IMR-90 (cell line): ENCODE data around the gene MGLL. TPM values are rescaled to one million over a fixed set of nuclear protein-coding genes. Genes with fewer than 3 reads are reported as not detected.
A peak's percentile ranks its signal among the peaks of the same experiment; 100 is the strongest.

Experiments used
- ATAC-seq: fragments of 200-7000 bp; cut with Tn5 transposase; 2 replicates; pipeline ENCODE4 v1.9.1; 2020; ENCODE audit warnings: low read depth, mild to moderate bottlenecking, moderate library complexity
- BruUV-seq: library from RNA; stranded (reverse); fragments of 400-500 nt; replicated peaks from 2 replicates; lab custom pipeline; 2021; lab: Mats Ljungman, UMichigan
- CTCF ChIA-PET: fragments of 300-600 bp; formaldehyde crosslinking; extraction: SDS; loops from one replicate; lab custom pipeline; 2021; ENCODE audit warnings: antibody characterized with exemption; lab: Yijun Ruan, JAX
- POLR2A ChIA-PET: fragments of 300-600 bp; sonication (Branson Sonifier 250); formaldehyde crosslinking; loops from one replicate; lab custom pipeline; 2022; ENCODE audit warnings: antibody characterized with exemption; ENCODE audit not compliant: unreplicated experiment; lab: Charles Lee
- DNase-seq: peaks from one replicate; pipeline ENCODE4 v3.0.0; 2013
- H2AFZ ChIP-seq: replicated peaks from 2 replicates; pipeline ENCODE3; 2013; ENCODE audit warnings: low read length, mild to moderate bottlenecking; ENCODE audit not compliant: poor library complexity
- H2AK5ac ChIP-seq: 2 replicates; pipeline ENCODE4 v1.6.1; 2013; ENCODE audit warnings: low read depth, low read length, inconsistent platforms
- H2AK9ac ChIP-seq: replicated peaks from 2 replicates; pipeline ENCODE3; 2013; ENCODE audit warnings: mild to moderate bottlenecking, low read depth, low read length, moderate library complexity; ENCODE audit not compliant: poor library complexity
- H2BK120ac ChIP-seq: 2 replicates; pipeline ENCODE4 v1.6.1; 2013; ENCODE audit warnings: low read depth, low read length, inconsistent platforms
- H2BK15ac ChIP-seq: 3 replicates; pipeline ENCODE4 v1.6.1; 2013; ENCODE audit warnings: low read depth, low read length, inconsistent platforms
- H2BK20ac ChIP-seq: 2 replicates; pipeline ENCODE4 v1.6.1; 2013; ENCODE audit warnings: low read depth, mild to moderate bottlenecking, inconsistent platforms, low read length, moderate library complexity
- H2BK5ac ChIP-seq: 2 replicates; pipeline ENCODE4 v1.6.1; 2013; ENCODE audit warnings: mild to moderate bottlenecking, low read depth, low read length, inconsistent platforms; ENCODE audit not compliant: poor library complexity, severe bottlenecking
- H3K14ac ChIP-seq: replicated peaks from 2 replicates; pipeline ENCODE4 v1.6.1; 2013; ENCODE audit warnings: low read depth, low read length, inconsistent platforms
- H3K18ac ChIP-seq: 2 replicates; pipeline ENCODE4 v1.6.1; 2013; ENCODE audit warnings: low read depth, low read length, control low read depth
- H3K23ac ChIP-seq: 2 replicates; pipeline ENCODE4 v1.6.1; 2013; ENCODE audit warnings: low read depth, low read length, inconsistent platforms
- H3K27ac ChIP-seq: 2 replicates; pipeline ENCODE4 v1.5.1; 2013; ENCODE audit warnings: mild to moderate bottlenecking, control low read depth, low read length; ENCODE audit not compliant: insufficient read depth
- H3K27me3 ChIP-seq: 2 replicates; pipeline ENCODE4 v1.6.1; 2013; ENCODE audit warnings: low read length; ENCODE audit not compliant: control insufficient read depth, insufficient read depth
- H3K36me3 ChIP-seq: 2 replicates; pipeline ENCODE4 v1.6.1; 2013; ENCODE audit warnings: low read length, mixed read lengths; ENCODE audit not compliant: control insufficient read depth, insufficient read depth
- H3K4ac ChIP-seq: 2 replicates; pipeline ENCODE4 v1.6.1; 2013; ENCODE audit warnings: low read depth, low read length, inconsistent platforms
- H3K4me1 ChIP-seq: 2 replicates; pipeline ENCODE4 v1.6.1; 2013; ENCODE audit warnings: low read length, mixed read lengths; ENCODE audit not compliant: control insufficient read depth, insufficient read depth
- H3K4me2 ChIP-seq: 2 replicates; pipeline ENCODE4 v1.6.1; 2013; ENCODE audit warnings: low read depth, mild to moderate bottlenecking, control low read depth, low read length, moderate library complexity
- H3K4me3 ChIP-seq: 2 replicates; pipeline ENCODE4 v1.5.1; 2013; ENCODE audit warnings: low read depth, mild to moderate bottlenecking, control low read depth, low read length, moderate library complexity; ENCODE audit not compliant: insufficient read depth
- H3K56ac ChIP-seq: 2 replicates; pipeline ENCODE4 v1.6.1; 2013; ENCODE audit warnings: low read length, inconsistent platforms; ENCODE audit not compliant: insufficient read depth; ENCODE audit errors: extremely low read depth
- H3K79me1 ChIP-seq, 2 experiments: 2 replicates each; pipeline ENCODE4 v1.6.1; 2013; ENCODE audit warnings: low read length in 2 of 2, inconsistent platforms in 1 of 2, low read depth in 1 of 2
- H3K9ac ChIP-seq: 2 replicates; pipeline ENCODE4 v1.6.1; 2013; ENCODE audit warnings: low read depth, low read length, control low read depth
- H3K9me1 ChIP-seq: 2 replicates; pipeline ENCODE4 v1.6.1; 2013; ENCODE audit warnings: low read length, inconsistent platforms; ENCODE audit not compliant: insufficient read depth
- H3K9me3 ChIP-seq: 2 replicates; pipeline ENCODE4 v1.6.1; 2013; ENCODE audit warnings: low read length; ENCODE audit not compliant: control insufficient read depth, insufficient read depth
- H4K20me1 ChIP-seq: 2 replicates; pipeline ENCODE4 v1.6.1; 2013; ENCODE audit warnings: low read length, inconsistent platforms; ENCODE audit not compliant: insufficient read depth
- H4K5ac ChIP-seq: 2 replicates; pipeline ENCODE4 v1.6.1; 2013; ENCODE audit warnings: mild to moderate bottlenecking, low read depth, low read length, control low read depth
- H4K8ac ChIP-seq, 2 experiments: 2 replicates each; pipeline ENCODE4 v1.6.1; 2013; ENCODE audit warnings: low read depth in 2 of 2, low read length in 2 of 2, control low read depth in 1 of 2, inconsistent platforms in 1 of 2
- H4K91ac ChIP-seq: 2 replicates; pipeline ENCODE4 v1.6.1; 2013; ENCODE audit warnings: low read depth, low read length, inconsistent platforms; ENCODE audit not compliant: insufficient read depth
- BHLHE40 ChIP-seq: fragments of 150-350 bp; IDR thresholded peaks from 2 replicates; pipeline ENCODE4 v1.6.1; 2016; ENCODE audit warnings: mild to moderate bottlenecking, low read depth, low read length
- CEBPB ChIP-seq: IDR thresholded peaks from 2 replicates; pipeline ENCODE4 v1.6.1; 2012; ENCODE audit warnings: low read depth, low read length, improper control_type of control experiment
- FOS ChIP-seq: fragments of 150-350 bp; IDR thresholded peaks from 2 replicates; pipeline ENCODE4 v1.6.1; 2016; ENCODE audit warnings: low read depth, low read length
- MAFK ChIP-seq: IDR thresholded peaks from 2 replicates; pipeline ENCODE4 v1.6.1; 2012; ENCODE audit warnings: low read depth, low read length, improper control_type of control experiment
- MAZ ChIP-seq: IDR thresholded peaks from 2 replicates; pipeline ENCODE4 v1.6.1; 2012; ENCODE audit warnings: low read depth, mild to moderate bottlenecking, low read length, improper control_type of control experiment, moderate library complexity, borderline replicate concordance
- MXI1 ChIP-seq: IDR thresholded peaks from 2 replicates; pipeline ENCODE4 v1.6.1; 2012; ENCODE audit warnings: low read depth, mild to moderate bottlenecking, low read length, moderate library complexity, borderline replicate concordance
- NFE2L2 ChIP-seq: fragments of 150-350 bp; IDR thresholded peaks from 2 replicates; pipeline ENCODE4 v1.6.1; 2016; ENCODE audit warnings: low read depth, mild to moderate bottlenecking, low read length
- RAD21 ChIP-seq: IDR thresholded peaks from 2 replicates; pipeline ENCODE4 v1.6.1; 2012; ENCODE audit warnings: low read length, improper control_type of control experiment
- RFX5 ChIP-seq: IDR thresholded peaks from 2 replicates; pipeline ENCODE4 v1.8.0; 2012; ENCODE audit warnings: low read depth, mild to moderate bottlenecking, low read length, moderate library complexity
- SMC3 ChIP-seq: fragments of 150-350 bp; IDR thresholded peaks from 2 replicates; pipeline ENCODE4 v1.6.1; 2016; ENCODE audit warnings: low read depth, mild to moderate bottlenecking, antibody characterized with exemption, low read length, moderate library complexity
- WGBS, 2 experiments: methylation state at CpG; one replicate each; pipeline versions ENCODE4 v1.1.5 to v1.1.7; 2013; ENCODE audit warnings: missing lambda C conversion rate in 2 of 2; ENCODE audit not compliant: insufficient read length in 1 of 2; ENCODE audit errors: extremely low coverage in 2 of 2; 5-methylcytosine and 5-hydroxymethylcytosine counted together
- dilution Hi-C: fragments of 300-500 bp; cut with HindIII; formaldehyde crosslinking; loops from one replicate; pipeline ENCODE4 v1.14.3; 2018; ENCODE audit warnings: low sequenced_read_pairs; ENCODE audit not compliant: unreplicated experiment
- in situ Hi-C: fragments of 300-500 bp; cut with MboI; formaldehyde crosslinking; loops from 3 replicates; pipeline ENCODE4 v1.14.3; 2019; ENCODE audit warnings: low sequenced_read_pairs, inconsistent platforms, mixed read lengths
- intact Hi-C: fragments of 100-400 bp; cut with micrococcal nuclease; formaldehyde crosslinking; loops from 2 replicates; pipeline ENCODE4 v1.10.0; 2022
- polyA plus RNA-seq, 3 experiments: library from polyadenylated mRNA; depleted of rRNA; stranded (reverse); fragments of >200 nt; gene quantifications; 2 replicates each; pipeline ENCODE4 v1.2.3, GENCODE V29; 2012; ENCODE audit warnings: low replicate concordance in 1 of 3
- total RNA-seq: library from RNA; depleted of rRNA; stranded (reverse); fragments of >200 nt; gene quantifications from 2 replicates; pipeline ENCODE4 v1.2.3, GENCODE V29; 2012
- TF ChIP-seq, protein P1 (sequence below): fragments of 150-350 bp; IDR thresholded peaks from 2 replicates; pipeline ENCODE4 v1.6.1; 2016; ENCODE audit warnings: low read depth, mild to moderate bottlenecking, low read length, moderate library complexity, borderline replicate concordance
- TF ChIP-seq, protein P2 (sequence below): fragments of 150-350 bp; IDR thresholded peaks from 2 replicates; pipeline ENCODE4 v1.6.1; 2017; ENCODE audit warnings: mild to moderate bottlenecking, antibody characterized with exemption, low read length, low read depth
- TF ChIP-seq, protein P3 (sequence below): conservative IDR thresholded peaks from 2 replicates; pipeline ENCODE4 v1.5.1; 2012; ENCODE audit warnings: mild to moderate bottlenecking, low read depth, low read length, improper control_type of control experiment

The MGLL gene
- total and polyA plus RNA-seq, 2 of the 4 experiments (the other 2 are of a cell fraction), result 23.7 to 60.6 TPM

DNA sequence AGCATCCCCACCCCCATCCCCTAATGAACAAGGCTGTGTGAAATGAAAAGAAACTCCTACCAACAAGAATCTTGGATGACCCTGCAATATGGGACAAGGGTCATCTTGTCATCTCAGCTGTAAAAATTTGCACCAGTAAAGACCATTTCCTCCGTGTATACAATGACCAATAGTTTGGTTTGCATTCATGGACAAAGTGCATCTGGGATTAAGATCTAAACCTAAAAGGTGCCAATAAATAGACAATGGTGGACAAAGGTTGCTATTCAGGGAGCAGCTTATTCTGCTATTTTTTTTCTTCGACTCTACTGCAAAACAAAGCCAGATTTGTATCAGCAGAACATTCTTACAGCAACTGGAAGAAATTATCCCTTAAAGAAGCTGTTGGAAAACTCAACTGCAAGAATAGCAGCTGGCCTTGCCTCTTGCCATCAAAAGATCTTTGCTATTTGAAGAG is 8.0 kb downstream of the MGLL start:
- no peak overlapping the region for H3K18ac ChIP-seq
- no peak overlapping the region for H3K4me2 ChIP-seq
- H4K5ac ChIP-seq, result no peak overlapping the region
- H4K20me1 ChIP-seq, result no peaks in the 10 kb centered on the region
- H2BK5ac ChIP-seq, result no peak overlapping the region
- no peak overlapping the region for H4K91ac ChIP-seq
- dilution Hi-C loops, result no loop called here
- POLR2A ChIA-PET, result interaction anchor here (0.6 kb wide), 1 partner anchor 34 kb away, joined by 11 read pairs; no protein-coding TSS in a partner anchor
- CTCF ChIA-PET, result no interaction called here
- no peak overlapping the region for H3K27ac ChIP-seq
- H3K9me3 ChIP-seq, result no peaks in the 10 kb centered on the region
- in situ Hi-C loops, result no loop called here
- H3K4ac ChIP-seq, result no peak overlapping the region
- peaks cover 66 to 91% of the 10 kb centered on the region in 2 experiments for H3K79me1 ChIP-seq
- H3K56ac ChIP-seq, result no peak overlapping the region
- no peak overlapping the region for H3K4me3 ChIP-seq
- no peak overlapping the region for H3K14ac ChIP-seq
- H3K9me1 ChIP-seq, result peaks cover 24% of the 10 kb centered on the region
- no peak overlapping the region for H2BK20ac ChIP-seq
- H2BK120ac ChIP-seq, result no peak overlapping the region
- H3K23ac ChIP-seq, result no peak overlapping the region
- H3K27me3 ChIP-seq, result no peaks in the 10 kb centered on the region
- DNase-seq (no peak), ATAC-seq (no peak)
- BruUV-seq, result no TSS peak
- H2AFZ ChIP-seq, result no peak overlapping the region
- peak overlapping the region; percentile 60; the same call in 1 of the 2 replicates for H2AK5ac ChIP-seq
- H2BK15ac ChIP-seq, result no peak overlapping the region
- H4K8ac ChIP-seq, result no peak overlapping the region
- no peak overlapping the region for H2AK9ac ChIP-seq
- H3K36me3 ChIP-seq, result peaks cover 53% of the 10 kb centered on the region
- no peak overlapping the region for H3K9ac ChIP-seq
- peaks cover 19% of the 10 kb centered on the region for H3K4me1 ChIP-seq
- 86% methylated on average over 1 of the region's 2 CpGs; no CpG with 5 or more reads in 1 of the 2 experiments for WGBS, 2 experiments
- intact Hi-C loops, result no loop called here
- TF ChIP-seq, protein P1, sequence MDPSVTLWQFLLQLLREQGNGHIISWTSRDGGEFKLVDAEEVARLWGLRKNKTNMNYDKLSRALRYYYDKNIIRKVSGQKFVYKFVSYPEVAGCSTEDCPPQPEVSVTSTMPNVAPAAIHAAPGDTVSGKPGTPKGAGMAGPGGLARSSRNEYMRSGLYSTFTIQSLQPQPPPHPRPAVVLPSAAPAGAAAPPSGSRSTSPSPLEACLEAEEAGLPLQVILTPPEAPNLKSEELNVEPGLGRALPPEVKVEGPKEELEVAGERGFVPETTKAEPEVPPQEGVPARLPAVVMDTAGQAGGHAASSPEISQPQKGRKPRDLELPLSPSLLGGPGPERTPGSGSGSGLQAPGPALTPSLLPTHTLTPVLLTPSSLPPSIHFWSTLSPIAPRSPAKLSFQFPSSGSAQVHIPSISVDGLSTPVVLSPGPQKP, result no peak
- TF ChIP-seq RAD21 (no peak), MXI1 (no peak), MAFK (no peak), FOS (no peak), CEBPB (no peak), MAZ (no peak), NFE2L2 (no peak), SMC3 (no peak), BHLHE40 (no peak), RFX5 (no peak)
- TF ChIP-seq, protein P2, sequence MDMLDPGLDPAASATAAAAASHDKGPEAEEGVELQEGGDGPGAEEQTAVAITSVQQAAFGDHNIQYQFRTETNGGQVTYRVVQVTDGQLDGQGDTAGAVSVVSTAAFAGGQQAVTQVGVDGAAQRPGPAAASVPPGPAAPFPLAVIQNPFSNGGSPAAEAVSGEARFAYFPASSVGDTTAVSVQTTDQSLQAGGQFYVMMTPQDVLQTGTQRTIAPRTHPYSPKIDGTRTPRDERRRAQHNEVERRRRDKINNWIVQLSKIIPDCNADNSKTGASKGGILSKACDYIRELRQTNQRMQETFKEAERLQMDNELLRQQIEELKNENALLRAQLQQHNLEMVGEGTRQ, result no peak
- TF ChIP-seq, protein P3, sequence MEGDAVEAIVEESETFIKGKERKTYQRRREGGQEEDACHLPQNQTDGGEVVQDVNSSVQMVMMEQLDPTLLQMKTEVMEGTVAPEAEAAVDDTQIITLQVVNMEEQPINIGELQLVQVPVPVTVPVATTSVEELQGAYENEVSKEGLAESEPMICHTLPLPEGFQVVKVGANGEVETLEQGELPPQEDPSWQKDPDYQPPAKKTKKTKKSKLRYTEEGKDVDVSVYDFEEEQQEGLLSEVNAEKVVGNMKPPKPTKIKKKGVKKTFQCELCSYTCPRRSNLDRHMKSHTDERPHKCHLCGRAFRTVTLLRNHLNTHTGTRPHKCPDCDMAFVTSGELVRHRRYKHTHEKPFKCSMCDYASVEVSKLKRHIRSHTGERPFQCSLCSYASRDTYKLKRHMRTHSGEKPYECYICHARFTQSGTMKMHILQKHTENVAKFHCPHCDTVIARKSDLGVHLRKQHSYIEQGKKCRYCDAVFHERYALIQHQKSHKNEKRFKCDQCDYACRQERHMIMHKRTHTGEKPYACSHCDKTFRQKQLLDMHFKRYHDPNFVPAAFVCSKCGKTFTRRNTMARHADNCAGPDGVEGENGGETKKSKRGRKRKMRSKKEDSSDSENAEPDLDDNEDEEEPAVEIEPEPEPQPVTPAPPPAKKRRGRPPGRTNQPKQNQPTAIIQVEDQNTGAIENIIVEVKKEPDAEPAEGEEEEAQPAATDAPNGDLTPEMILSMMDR, result no peak
